PFSK-1 (cell line): Measurements from ENCODE around the gene KCNQ1OT1.

ENCODE experiments used
- FOXP2 ChIP-seq: optimal IDR thresholded peaks from 2 replicates; pipeline ENCODE3; 2011; ENCODE audit warnings: borderline replicate concordance, control low read depth, inconsistent platforms; ENCODE audit not compliant: insufficient read depth; ENCODE audit errors: extremely low read length, extremely low read depth
- POLR2AphosphoS5 ChIP-seq: IDR thresholded peaks from 2 replicates; pipeline ENCODE4 v1.6.1; 2012; ENCODE audit warnings: low read depth, mild to moderate bottlenecking, control low read depth, low read length, moderate library complexity
- REST ChIP-seq, 2 experiments: IDR thresholded peaks; 2 replicates each; pipeline versions ENCODE4 v1.6.1 to v1.8.0; 2011 to 2012; ENCODE audit warnings: low read depth in 2 of 2, low read length in 2 of 2, control low read depth in 1 of 2, inconsistent platforms in 1 of 2, mild to moderate bottlenecking in 1 of 2, moderate library complexity in 1 of 2; ENCODE audit not compliant: insufficient read depth in 1 of 2
- SIN3A ChIP-seq: IDR thresholded peaks from 2 replicates; pipeline ENCODE4 v1.6.1; 2012; ENCODE audit warnings: mild to moderate bottlenecking, low read length, moderate library complexity, borderline replicate concordance; ENCODE audit not compliant: insufficient read depth

- TF ChIP-seq REST (IDR thresholded peaks at IDR 0.05; ENCODE audit: insufficient read depth in 1 of 2, low read depth in 2 of 2, low read length in 2 of 2) (no peak), POLR2AphosphoS5 (no peak), SIN3A (no peak), FOXP2 (no peak)
Observed at GRCh38 chr11:2709429-2709828, 9.6 kb upstream of the KCNQ1OT1 start.
